RWPE2 (cell line): Measurements from ENCODE around the gene PAK6.

Experiments used
- ATAC-seq: fragments of 200-7000 bp; cut with Tn5 transposase; 3 replicates; pipeline ENCODE4 v1.9.1; 2021; ENCODE audit warnings: low read depth
- DNase-seq: peaks from one replicate; pipeline ENCODE4 v3.0.0-alpha.2; 2020; ENCODE audit warnings: low spot score
- H3K27ac ChIP-seq: fragments of 450-650 bp; 2 replicates; pipeline ENCODE4 v1.5.1; 2017; ENCODE audit warnings: mild to moderate bottlenecking; ENCODE audit not compliant: poor library complexity, severe bottlenecking
- H3K27me3 ChIP-seq: fragments of 250-450 bp; sonication (Bioruptor Pico); 2 replicates; pipeline ENCODE4 v1.5.1; 2021; ENCODE audit warnings: mild to moderate bottlenecking, moderate library complexity; ENCODE audit not compliant: insufficient read depth, poor library complexity, severe bottlenecking
- H3K36me3 ChIP-seq: fragments of 250-450 bp; sonication (Bioruptor Pico); 2 replicates; pipeline ENCODE4 v1.5.1; 2020; ENCODE audit warnings: low read depth, mild to moderate bottlenecking, moderate library complexity
- H3K4me1 ChIP-seq: fragments of 250-450 bp; sonication (Bioruptor Pico); 2 replicates; pipeline ENCODE4 v1.5.1; 2021; ENCODE audit warnings: mild to moderate bottlenecking, moderate library complexity; ENCODE audit not compliant: insufficient read depth, poor library complexity, severe bottlenecking
- H3K4me3 ChIP-seq: fragments of 250-450 bp; sonication (Bioruptor Pico); 2 replicates; pipeline ENCODE4 v1.5.1; 2021; ENCODE audit warnings: mild to moderate bottlenecking, moderate library complexity; ENCODE audit not compliant: severe bottlenecking
- H3K9me3 ChIP-seq: fragments of 250-450 bp; sonication (Bioruptor Pico); 2 replicates; pipeline ENCODE4 v1.5.1; 2021; ENCODE audit warnings: mild to moderate bottlenecking, moderate library complexity; ENCODE audit not compliant: severe bottlenecking
- TF ChIP-seq, protein P1 (sequence below): fragments of 450-650 bp; IDR thresholded peaks from one replicate; pipeline ENCODE4 v1.5.1; 2017; ENCODE audit warnings: mild to moderate bottlenecking, moderate library complexity; ENCODE audit not compliant: poor library complexity, severe bottlenecking

PAK6 gene

DNA sequence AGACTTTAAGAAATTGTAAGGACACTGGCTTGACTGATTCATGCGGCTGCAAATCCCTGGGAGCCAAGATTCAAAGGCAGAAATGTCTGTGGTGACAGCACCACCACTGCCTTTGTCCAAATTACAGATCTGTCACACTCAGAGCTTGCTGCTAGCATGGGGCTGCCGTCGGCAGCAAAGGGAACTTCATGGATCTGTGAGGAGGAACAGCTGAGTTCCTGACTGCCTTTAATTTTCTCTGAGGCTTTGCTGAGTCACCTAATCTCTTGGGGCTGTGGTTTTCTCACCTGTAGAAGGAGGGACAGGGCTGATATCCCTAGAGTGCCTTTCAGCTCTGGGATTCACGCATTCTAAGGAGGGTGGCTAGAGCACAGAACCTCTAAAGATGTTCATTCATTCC lies 4.1 kb upstream of the PAK6 start:
- DNase-seq (no peak), ATAC-seq (peak; percentile 14; the same call in 1 of the 3 replicates)
- H3K4me3 ChIP-seq = no peak overlapping the region
- no peaks in the 10 kb centered on the region for H3K9me3 ChIP-seq
- H3K27ac ChIP-seq = peak overlapping the region; percentile 19
- H3K4me1 ChIP-seq = peaks cover 28% of the 10 kb centered on the region
- TF ChIP-seq, protein P1, sequence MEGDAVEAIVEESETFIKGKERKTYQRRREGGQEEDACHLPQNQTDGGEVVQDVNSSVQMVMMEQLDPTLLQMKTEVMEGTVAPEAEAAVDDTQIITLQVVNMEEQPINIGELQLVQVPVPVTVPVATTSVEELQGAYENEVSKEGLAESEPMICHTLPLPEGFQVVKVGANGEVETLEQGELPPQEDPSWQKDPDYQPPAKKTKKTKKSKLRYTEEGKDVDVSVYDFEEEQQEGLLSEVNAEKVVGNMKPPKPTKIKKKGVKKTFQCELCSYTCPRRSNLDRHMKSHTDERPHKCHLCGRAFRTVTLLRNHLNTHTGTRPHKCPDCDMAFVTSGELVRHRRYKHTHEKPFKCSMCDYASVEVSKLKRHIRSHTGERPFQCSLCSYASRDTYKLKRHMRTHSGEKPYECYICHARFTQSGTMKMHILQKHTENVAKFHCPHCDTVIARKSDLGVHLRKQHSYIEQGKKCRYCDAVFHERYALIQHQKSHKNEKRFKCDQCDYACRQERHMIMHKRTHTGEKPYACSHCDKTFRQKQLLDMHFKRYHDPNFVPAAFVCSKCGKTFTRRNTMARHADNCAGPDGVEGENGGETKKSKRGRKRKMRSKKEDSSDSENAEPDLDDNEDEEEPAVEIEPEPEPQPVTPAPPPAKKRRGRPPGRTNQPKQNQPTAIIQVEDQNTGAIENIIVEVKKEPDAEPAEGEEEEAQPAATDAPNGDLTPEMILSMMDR = no peak
- H3K27me3 ChIP-seq = no peaks in the 10 kb centered on the region
- H3K36me3 ChIP-seq = 0 out of 2 replicates have a peak, but pooled peaks cover 9% of the 10 kb centered on the region

DNA sequence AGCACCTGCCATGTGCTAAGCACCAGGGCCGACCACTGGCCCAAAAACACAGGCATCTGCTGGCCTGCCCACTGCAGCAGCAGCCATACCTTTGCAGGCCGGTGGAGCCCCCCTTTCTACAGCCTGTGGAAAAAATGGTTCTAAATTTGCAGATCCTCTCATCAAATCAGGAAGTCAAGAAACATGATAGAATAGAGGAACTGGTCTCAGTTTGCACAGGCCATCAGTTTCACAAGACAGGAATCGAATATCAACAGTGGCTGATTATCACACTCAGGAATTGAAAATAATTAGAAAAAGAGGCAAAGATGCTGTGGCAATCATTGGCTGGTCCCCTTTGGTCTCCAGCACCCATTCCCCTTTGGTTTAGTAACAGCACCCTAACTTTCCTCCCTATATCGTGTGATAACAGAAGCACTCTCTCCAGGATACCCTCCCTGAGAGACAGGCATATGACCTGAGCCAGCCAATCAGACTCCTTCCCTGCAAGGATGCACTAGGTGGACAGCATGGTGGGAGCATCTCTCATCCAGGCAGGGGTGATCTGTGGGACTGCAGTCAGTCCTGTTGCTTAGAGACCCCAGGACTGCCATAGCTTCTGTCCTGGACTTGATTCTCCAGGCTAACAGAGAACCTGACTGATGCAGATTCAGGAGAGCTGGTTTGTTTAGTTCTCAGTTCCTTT lies 3.5 kb upstream of the PAK6 start:
- peak overlapping the region; percentile 19 for H3K27ac ChIP-seq
- H3K4me1 ChIP-seq = peaks cover 33% of the 10 kb centered on the region
- H3K9me3 ChIP-seq = no peaks in the 10 kb centered on the region
- DNase-seq (no peak), ATAC-seq (no peak)
- H3K36me3 ChIP-seq = 0 out of 2 replicates have a peak, but pooled peaks cover 9% of the 10 kb centered on the region
- H3K27me3 ChIP-seq = no peaks in the 10 kb centered on the region
- no peak overlapping the region for H3K4me3 ChIP-seq
- TF ChIP-seq, protein P1 = no peak

DNA sequence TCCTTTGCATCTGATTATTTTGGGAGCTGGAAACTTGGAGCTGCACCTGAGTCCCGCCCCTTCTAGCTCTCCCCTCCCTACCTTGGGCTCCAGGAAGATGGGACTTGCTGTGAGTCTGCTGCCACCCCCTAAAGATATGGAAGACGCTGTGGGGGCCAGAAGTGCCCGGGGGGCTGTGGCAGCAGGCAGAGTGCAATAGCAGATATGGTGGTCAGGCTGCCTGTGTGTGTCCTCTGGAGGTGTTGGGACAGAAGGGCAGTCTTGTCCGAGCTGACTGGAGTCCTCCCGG lies 485 bp downstream of the PAK6 start:
- Histone ChIP-seq H3K4me3 (peak overlapping the region; percentile 13), H3K36me3 (no peaks in the 10 kb centered on the region), H3K27me3 (no peaks in the 10 kb centered on the region), H3K27ac (peak overlapping the region; percentile 91), H3K4me1 (peaks cover 46% of the 10 kb centered on the region), H3K9me3 (no peaks in the 10 kb centered on the region)
- peak; percentile 21 for ATAC-seq
- TF ChIP-seq, protein P1 = no peak
- DNase-seq = no peak

DNA sequence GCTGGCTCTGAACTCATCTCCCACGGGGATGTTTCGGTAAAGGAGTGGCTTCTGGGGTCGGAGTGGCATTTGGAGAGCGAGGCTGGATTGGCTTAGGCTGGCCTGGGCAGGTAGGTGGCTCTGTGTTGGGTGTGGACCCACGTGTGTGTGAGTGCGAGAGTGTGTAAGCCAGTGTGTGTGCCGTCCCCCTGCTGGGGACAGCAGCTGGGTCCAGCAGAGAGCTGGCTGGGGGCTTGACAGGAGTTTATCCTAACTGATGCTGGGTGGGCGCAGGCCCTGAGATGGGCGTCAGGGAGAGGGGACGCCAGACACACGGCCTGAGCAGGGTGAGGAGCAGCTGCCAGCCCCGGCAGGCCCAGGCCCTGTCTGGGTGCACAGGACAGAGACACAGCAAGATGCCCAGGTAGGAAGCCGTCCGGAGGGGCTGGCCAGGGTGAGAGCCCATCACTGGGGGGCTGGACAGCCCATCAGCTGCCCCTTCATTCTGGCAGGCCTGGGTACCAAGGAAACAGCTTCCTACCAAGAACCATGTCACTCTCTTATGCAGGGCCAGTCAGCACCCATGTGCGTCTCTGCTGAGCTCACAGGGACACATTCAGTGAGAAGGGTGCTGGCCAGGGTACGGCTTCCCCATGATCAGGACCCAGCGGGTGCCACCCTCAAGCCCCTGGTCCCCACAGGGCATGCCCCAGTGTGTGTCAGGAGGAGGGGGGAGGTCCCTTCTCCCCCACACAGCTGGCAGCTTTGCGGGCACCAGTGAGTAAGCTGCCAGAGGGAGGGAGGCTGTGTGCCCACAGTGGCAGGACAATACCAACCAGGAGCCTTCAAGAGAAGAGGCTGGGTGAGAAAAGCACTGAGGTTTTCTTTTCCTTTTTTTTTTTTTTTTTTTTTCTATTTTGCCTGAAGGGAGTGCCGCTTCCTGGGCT lies 1.1 kb downstream of the PAK6 start:
- TF ChIP-seq, protein P1 = no peak
- H3K36me3 ChIP-seq = no peaks in the 10 kb centered on the region
- H3K9me3 ChIP-seq = no peaks in the 10 kb centered on the region
- DNase-seq (no peak), ATAC-seq (peak; percentile 30)
- H3K4me1 ChIP-seq = peaks cover 46% of the 10 kb centered on the region
- H3K27ac ChIP-seq = peak overlapping the region; percentile 91
- H3K27me3 ChIP-seq = no peaks in the 10 kb centered on the region
- H3K4me3 ChIP-seq = peak overlapping the region; percentile 23
